Skin of body (tissue), 2 donors: ENCODE results near the gene FSTL4. TPM values are rescaled to one million over a fixed set of nuclear protein-coding genes. Genes with fewer than 3 reads are reported as not detected.

ENCODE experiments used
- DNase-seq: peaks from one replicate; lab custom pipeline; 2025; lab: John Stamatoyannopoulos, UW
- total RNA-seq: library from RNA; depleted of rRNA; stranded (reverse); fragments of >200 nt; gene quantifications from one replicate; pipeline ENCODE4 v1.2.3, GENCODE V29; 2014

FSTL4 gene
- total RNA-seq, 1 donor from 2014 or later = 0.69 TPM

DNA sequence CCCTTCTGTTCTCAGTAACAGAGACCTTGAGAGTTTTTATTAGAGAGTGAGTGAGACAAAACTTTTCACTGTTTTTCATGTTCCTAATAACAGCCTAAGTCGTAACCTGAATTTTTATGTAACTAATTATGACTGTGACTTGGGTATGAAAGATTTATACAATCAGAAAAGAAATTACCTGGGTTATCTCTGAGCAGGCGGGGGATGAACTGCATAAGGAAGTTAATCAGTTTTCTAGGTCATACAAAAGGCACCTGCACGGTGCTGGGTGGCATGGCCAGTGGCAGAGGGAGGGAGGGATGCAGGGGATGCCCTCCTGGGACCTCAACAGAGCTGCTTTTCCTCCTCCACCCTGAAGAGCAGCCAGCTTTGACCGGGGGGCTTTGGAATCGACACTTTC is 340.7 kb downstream of the FSTL4 start:
- no peak for DNase-seq

DNA sequence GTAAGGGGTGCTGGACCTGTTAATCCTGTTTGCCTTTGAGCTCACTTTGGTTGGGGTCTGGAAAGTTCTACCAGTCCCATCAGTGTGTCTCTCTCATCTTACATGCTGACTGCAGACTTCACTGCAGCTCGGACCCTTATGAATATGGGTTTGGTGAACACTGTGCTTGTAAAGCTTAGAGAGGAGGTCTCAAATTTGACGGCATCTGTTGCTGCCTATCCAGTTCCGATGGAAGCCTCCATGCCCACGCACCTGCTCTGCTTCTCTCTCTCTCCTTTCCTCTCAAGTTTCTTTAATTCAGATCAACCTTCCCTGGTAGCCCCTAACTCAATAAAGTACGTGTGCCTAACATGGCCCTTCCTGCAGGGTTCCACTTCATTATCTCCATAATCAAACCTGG is 342.6 kb downstream of the FSTL4 start:
- no peak for DNase-seq

DNA sequence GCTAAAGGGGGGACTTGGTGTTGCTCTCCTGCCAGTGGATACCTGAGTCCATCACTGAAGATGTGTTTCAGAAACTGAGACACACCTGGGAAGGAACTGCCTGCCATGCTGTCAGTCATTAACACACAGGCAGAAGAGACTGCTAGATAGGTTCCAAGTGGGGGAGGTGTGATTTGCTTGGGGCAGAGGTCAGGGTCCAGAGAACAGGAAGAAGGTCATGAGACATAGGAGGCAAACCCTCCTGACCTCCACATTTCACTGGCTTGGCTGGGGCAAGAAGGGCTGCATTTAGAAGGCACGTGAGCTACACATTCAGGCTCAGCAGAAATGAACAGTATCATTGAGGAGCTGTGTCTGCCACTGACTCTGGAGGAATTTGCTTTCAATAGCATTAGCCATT is 344.7 kb downstream of the FSTL4 start:
- DNase-seq = no peak

DNA sequence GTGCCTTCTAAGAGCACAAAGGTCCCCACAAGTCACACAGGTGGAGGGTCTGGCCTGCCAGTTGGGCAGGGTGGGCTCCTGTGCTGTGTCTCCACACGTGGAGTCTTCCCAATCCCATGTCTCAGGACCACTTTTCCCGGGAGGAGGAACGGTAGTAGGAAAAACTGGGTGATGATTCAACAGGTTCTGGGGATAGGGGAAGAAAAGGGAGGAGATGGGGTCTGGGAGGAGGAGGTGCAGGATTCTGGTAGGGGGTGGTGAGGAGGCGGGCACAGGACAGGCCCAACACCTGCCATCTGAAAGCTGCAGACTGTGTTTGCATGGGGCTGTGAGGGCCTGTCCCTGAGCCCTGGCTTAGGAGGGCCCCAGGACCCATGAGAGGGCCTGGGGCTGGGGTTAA is 345.4 kb downstream of the FSTL4 start:
- DNase-seq = no peak

DNA sequence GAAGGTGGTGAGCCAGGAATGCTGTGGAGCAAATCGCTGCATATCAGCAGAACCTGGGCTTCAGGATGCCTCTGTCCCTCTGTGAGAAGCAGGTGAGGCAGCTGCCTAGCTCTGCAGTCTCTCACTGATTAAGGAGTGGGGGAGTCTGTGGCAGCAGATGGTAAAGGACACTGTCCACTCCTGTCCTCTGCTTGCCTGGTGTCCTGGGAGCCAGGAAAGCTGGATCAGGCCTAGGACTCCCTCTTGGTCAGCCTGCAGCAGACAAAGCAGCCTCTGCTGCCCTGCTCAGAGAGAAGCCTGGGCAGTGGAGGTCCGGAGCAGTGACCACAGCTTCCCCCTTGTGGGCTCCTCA is 345.8 kb downstream of the FSTL4 start:
- no peak for DNase-seq

DNA sequence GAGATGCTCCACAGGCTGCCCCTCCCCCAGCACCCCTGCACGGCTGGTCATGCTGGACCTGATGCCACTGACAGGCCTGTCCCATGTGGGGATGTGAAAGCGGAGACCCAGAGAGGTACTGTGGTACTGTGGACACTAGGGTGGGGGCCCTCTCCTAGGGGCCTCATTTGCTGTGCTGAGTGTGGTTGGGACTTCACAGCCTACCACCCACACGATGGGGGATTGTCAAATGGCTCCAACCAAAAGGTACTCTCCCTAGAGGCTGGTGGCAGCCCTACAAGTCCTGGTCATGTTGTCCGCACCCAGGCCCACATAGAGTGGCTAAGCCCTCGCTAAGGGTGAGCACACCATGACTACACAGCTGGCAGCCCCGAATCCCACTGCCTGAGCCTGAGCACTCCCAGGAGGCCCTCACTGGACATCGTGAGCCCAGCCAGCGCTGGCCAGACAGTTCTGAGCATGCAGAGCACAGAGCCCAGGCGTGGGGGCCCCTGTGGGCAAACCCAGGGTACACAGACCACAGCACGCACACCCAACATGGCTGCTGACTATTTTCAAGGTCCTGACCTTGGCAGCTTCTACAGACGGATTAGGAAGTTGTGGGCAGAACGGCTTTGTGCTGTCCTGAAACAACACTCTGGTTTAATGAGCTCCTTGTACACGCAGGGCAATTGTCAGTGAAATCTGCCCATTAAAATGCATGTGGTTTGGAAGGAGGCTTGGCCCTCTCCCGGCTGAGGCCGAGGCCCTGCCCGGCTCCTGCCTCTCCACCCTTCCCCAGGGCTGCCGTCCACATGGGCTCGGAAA is 346.4 kb downstream of the FSTL4 start:
- no peak for DNase-seq

DNA sequence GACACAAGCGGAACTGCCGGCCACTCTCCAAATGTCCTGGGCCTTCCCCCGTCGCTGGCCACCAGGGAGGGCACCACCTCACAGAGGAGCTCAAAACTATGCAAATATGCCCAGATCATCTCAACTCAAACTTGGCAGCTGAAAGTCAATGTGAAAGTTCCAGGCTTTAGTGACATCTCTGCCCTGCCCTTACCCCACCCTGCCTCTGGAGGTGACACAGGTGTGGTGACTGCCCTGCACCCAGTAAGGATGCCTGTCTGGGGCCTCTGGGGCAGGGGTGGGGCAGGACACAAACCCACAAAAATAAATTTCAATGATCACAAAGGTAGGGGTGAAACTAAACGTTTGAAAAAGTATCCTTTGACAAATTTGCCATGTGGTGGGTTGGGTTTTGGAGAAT is 347.1 kb downstream of the FSTL4 start:
- DNase-seq = no peak

DNA sequence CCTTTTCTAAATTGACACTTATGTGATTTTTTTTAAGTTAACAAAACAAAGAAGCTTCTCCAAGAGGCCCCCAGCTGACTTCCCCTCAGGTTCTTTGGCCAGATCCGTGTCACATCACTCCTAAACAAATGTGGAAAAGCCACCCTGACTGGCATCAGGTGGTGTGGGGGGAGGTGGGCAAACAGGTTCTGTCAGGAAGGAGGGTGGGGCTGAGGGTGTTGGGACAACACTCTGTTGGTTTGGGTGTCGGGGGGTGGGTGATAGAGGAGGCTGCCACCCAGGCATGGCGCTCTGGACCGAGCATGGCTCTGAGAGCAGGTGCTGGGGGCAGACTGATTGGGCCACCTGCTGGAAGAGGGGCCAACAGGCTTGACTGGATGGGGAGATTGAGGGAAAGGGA is 349.7 kb downstream of the FSTL4 start:
- DNase-seq = no peak

DNA sequence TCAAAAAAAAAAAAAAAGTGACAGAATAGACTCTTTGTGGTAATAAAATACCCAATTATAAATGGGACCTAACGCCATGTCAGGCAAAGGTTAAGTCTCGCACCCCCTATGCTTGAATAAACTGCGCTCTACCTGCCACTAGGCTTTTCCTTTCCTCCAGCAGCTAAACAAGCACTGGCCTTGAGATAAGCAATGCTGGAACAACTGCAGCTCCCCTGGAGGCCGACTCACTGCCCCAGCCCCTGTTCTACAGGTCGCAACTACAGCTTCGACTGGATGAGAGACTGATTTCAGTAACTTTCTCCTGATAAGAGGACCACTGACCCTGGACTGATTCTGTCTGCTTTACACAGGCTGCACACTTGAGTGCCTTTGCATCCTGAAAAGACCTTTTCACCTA is 350.3 kb downstream of the FSTL4 start:
- no peak for DNase-seq

DNA sequence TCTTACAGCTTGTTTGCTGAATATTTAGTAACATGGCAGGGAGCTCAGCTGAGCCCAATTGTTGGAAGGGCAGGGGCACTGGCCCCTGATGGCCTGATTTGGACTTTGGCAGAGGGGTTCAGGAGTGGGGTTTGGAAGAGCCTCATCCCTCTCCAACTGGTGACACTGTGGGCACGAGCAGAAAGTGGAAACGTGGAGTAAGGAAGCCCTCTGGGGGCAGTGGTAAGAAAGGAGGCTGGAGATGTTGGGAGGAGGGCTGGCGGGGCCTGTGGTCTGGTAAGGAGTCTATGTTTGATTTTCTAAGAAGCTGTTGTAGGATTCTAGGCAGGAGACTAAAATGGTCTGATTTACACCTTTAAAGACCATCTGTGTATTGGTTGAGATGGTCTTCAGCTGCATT is 351.6 kb downstream of the FSTL4 start:
- DNase-seq = no peak

DNA sequence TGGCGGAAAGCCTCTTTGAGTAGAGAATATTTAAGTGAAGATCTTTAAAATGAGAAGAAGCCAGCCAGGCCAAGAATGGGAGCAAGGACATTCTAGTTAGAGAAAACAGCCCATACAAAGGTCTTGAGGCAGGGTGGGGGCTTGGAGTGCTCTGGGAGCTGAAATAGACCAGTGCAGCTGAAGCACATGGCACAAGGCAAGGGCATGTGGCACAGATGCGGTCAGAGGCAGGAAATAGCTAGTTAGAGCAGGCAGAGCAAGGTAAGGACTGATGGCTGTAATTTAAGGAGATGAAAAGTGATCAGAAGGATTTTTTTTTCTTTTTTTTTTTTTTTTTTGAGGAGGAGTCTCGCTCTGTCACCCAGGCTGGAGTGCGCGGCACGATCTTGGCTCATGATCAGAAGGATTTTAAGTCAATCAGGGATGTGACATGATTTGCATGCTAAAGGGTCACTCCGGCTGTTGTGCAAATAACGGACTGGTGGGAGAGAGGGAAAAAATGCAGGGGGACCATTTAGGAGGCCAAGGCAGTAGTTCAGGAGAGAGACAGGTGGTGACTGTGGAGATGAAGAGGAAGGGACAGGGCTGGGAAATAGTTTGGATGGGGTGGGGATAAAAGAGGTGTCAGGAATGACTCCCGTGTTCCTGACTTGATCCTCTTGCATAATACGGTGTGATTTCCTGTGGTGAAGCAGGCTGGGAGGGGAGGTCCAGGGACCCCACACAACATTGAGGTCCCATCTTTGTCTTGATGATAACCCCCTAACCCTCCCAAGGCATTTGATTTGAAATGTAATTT is 352.9 kb downstream of the FSTL4 start:
- DNase-seq = no peak

DNA sequence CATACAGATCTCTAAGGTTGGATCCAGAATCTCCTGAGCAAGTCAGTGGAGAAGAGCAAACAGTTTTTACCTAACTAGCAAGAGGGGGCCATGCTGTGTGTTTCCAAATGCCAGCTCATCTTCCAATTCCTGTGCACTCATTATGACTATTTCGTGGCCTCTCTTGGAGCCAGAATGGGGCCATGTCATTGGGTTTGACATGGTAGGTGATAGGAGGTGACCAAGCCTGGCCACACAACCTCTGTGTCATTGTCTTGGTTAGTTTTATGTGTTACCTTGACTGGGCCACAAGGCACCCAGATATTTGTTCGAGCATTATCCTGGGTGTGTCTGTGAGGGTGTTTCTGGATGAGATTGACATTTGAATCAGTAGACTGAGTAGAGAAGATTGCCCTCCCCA is 354.4 kb downstream of the FSTL4 start:
- no peak for DNase-seq

DNA sequence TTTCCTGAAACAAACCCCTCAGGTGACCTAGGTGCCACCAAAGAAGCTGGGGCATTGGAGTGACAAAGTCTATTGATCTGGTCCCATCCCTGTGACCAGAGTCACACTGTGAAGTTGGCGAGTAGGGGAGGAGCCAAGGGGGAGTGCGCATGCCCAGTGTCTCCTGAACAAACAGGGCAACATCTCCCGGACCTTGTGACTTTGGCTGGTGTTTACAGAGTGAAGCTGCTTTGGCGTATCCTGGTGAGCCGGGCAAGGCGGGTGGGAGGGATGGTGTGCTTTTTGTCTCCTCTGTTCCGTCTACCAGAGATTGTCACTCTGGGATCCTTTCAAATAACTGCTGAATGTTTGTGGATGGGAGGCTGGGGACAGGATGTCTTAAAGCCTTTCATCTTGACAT is 356.1 kb downstream of the FSTL4 start:
- no peak for DNase-seq

DNA sequence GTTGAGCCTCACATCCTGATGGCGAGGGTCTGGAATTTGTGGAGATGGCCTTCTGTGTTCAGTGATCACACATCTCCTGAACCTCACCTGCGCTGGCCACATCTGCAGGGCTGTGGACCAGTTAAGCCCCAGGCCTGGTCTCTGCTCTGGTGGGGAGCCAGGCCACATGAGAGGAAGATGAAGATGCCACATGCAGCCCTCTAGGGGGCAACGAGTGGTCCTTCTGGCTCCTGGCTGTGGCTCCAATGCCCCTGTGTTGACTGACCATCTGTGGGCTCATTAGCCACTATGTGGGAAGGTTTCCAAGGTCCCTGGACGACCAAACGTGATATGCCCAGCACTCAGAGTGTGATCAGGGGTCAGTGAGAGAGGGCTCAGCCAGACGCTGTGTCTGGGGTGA is 357.5 kb downstream of the FSTL4 start:
- no peak for DNase-seq

DNA sequence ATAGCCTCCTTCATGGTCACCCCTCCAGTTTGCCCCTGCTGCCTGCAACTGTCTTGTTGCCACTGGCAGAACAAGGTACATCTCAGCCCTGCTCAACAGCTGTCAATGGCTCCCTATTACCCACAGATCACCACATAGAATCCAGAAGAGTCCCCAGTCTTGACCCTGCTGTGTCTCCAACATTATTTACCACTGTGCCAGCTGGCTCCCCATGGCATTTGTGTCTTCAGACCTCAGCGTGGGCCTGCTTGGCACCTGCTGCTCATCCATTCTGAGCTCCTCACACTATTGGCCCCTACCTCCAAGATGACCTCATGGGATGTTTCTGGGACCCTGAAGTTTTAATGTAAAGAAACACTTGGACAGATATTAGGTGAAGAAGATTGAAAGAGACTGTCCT is 358.7 kb downstream of the FSTL4 start:
- DNase-seq = no peak

DNA sequence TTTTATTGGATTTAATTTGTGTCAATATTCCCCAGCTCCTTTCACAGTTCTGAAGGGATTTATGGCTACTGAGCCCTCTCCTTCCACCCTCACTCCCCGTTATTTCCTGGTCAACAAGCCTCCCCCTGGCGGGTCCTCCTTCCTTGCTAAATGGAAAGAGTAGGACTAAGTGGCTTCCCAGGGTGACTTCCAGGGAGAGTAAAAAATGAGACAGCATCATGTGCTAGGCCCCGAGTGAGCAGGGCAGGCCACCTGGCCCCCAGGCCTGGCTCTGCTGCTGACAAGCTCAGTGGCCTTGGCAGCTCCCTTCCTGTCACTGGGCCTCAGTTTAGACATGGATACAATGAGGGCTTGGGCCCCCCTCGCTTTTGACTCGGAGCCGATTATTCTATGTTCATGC is 359.3 kb downstream of the FSTL4 start:
- no peak for DNase-seq

DNA sequence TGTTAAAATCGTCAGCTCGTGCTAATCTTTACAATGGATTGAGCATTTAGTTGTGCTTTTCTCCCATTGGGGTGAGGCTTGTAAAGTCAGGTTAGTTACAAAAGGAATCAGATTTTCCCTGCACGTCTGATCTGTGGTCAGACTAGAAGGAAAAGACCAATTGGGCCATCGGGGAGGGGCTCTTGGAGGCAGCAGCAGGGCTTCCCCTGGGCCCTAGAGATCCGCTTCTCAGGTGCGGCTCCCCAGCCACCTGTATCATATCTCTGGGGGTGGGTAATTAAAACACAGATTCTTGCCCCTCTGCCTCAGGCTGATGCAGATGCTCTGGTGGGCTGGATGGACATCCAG is 360.2 kb downstream of the FSTL4 start:
- DNase-seq = no peak

DNA sequence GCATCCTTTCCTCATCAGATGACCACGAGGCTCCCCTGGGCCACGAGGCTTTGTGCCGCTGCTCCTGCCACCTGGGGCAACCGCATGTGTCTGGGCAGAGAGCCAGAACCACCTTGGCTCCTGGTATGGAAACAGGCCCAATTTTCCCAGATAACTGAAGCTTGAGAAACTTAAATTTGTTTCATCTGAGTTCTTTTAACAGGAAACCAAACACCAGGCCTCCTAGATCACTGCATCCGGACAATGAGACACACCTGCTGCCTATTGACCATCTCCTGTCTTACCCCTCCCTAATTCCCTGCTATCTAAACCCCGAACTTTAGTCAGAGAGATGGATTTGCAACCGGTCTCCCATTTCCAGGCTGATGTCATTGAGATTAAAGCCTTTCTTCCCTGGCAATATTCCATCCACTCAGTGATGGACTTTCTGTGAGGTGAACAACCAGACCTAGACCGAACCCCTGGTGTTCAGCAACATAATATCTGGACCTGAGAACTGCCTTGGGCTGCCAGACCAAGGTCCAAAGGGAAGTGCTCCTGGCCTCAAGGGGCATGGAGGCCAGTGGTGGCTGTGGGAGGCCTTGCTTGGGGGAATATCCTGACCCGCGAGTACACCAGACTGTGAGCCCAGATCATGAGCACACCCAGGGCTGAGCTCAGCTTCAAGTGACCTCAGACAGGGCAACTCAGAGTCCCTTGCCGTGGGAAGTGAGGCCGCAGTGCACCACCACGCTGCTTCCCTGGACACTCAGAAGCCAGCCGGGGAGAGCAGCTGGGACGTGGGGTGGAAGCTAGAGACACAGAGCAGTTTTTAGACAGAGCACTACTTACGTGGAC is 360.8 kb downstream of the FSTL4 start:
- DNase-seq = no peak

DNA sequence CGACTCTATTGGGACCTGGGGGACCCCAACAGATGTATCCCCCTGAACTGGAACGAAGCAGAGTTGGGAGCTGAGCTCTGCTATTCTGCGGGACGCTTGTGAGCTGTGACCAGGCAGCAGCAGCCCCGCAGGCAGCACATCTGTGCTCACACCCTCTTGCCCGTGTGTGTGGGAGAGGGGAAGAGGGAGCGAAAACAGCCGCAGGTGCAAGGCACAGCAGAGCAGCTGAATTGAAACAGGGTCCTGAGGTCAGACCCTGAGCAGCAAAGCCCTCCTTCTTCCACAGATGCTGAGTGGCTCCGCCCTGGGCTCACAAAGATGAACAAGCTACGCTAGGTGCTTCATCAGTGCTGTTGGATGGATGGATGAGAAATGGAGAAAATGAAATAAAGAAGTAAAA is 361.8 kb downstream of the FSTL4 start:
- no peak for DNase-seq

DNA sequence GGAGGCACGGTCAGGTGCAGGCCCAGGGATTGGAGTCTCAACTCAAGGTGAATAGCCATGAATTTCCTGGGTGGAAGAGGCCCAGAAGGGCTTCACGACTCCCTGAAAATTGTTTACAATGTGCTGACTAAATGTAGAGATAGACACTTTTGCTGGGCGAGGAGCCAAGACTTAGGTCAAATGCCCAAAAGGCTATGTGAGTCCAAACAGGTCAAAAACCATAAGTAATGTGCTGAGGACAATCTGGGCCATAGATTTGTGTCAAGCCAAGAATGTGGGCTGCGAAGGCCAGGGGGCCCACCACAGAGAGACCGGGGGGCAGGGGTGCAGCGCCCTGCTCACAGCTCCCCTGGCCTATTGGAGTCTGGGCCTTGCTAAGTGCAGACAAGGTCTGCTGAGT is 362.7 kb downstream of the FSTL4 start:
- DNase-seq = no peak

DNA sequence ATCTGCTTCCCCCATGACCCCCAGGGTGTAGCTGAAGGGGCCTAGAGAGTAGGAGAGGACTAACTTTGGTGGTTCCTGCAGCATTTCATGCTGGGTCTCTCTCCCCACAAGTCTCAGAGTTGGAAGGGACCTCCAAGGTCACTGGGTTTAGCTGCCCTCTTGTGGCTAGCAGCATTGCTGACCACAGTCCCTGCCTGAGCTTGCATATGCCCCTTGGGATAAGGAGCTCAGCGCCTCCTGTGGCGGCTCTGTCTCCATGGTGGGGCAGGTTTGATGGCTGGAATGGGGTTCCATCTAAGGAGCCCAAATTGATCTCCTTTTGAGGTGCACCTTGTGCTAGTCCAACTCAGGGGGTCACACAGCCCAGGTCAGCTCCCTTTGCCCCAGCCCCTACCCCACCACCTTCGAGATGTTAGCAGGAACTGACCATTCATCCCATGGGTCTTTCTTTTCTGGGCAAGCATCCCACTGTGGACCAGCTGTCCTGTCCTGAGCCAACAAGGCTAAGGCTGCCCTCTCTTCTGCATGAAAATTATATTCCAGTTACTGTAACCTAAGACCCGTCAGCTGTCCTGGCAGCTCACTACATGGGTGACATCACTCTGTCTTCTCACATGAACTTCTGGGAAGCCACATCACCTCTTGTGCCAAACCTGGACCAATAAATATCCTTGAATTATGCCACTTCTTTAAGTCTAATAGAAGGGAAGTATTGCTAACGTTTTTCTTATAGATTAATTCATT is 364.3 kb downstream of the FSTL4 start:
- no peak for DNase-seq
